HG02642 (cell line): ENCODE results near the gene NR3C2.

Experiments used
- ATAC-seq: cut with Tn5 transposase; IDR thresholded peaks from one replicate; pipeline ENCODE4 v1.9.1; 2021; ENCODE audit warnings: mild to moderate bottlenecking; ENCODE audit not compliant: unreplicated experiment, poor library complexity

NR3C2 gene

GRCh38 chr4:148270630-148271029, 171.6 kb downstream of the NR3C2 start:
- no peak for ATAC-seq

GRCh38 chr4:148268835-148269234, 173.4 kb downstream of the NR3C2 start:
- ATAC-seq = no peak

GRCh38 chr4:148266921-148267320, 175.3 kb downstream of the NR3C2 start:
- no peak for ATAC-seq

GRCh38 chr4:148266240-148266639, 176.0 kb downstream of the NR3C2 start:
- ATAC-seq = no peak

- no peak for ATAC-seq
These were observed 176.6 kb downstream of the NR3C2 start for GRCh38 chr4:148265627-148266026.

GRCh38 chr4:148263802-148264201, 178.4 kb downstream of the NR3C2 start:
- no peak for ATAC-seq

GRCh38 chr4:148263127-148263526, 179.1 kb downstream of the NR3C2 start:
- ATAC-seq = no peak

GRCh38 chr4:148261848-148262247, 180.4 kb downstream of the NR3C2 start:
- ATAC-seq = no peak

- ATAC-seq = no peak
These were observed 182.4 kb downstream of the NR3C2 start for GRCh38 chr4:148259841-148260240.

GRCh38 chr4:148258535-148258934, 183.7 kb downstream of the NR3C2 start:
- no peak for ATAC-seq

GRCh38 chr4:148255344-148255720, 186.9 kb downstream of the NR3C2 start:
- ATAC-seq = no peak

GRCh38 chr4:148254621-148255343, 187.4 kb downstream of the NR3C2 start:
- ATAC-seq = no peak

GRCh38 chr4:148253768-148254167, 188.4 kb downstream of the NR3C2 start:
- ATAC-seq = no peak

GRCh38 chr4:148248824-148249223, 193.4 kb downstream of the NR3C2 start:
- no peak for ATAC-seq

GRCh38 chr4:148245015-148245414, 197.2 kb downstream of the NR3C2 start:
- ATAC-seq = no peak

GRCh38 chr4:148243837-148244236, 198.4 kb downstream of the NR3C2 start:
- ATAC-seq = no peak

GRCh38 chr4:148240241-148240640, 202.0 kb downstream of the NR3C2 start:
- ATAC-seq = no peak

- no peak for ATAC-seq
These were observed 202.7 kb downstream of the NR3C2 start for GRCh38 chr4:148239494-148239985.

GRCh38 chr4:148238811-148239493, 203.3 kb downstream of the NR3C2 start:
- ATAC-seq = no peak

GRCh38 chr4:148238086-148238485, 204.1 kb downstream of the NR3C2 start:
- ATAC-seq = no peak

- ATAC-seq = no peak
These were observed 206.4 kb downstream of the NR3C2 start for GRCh38 chr4:148235809-148236208.

GRCh38 chr4:148229798-148230197, 212.4 kb downstream of the NR3C2 start:
- no peak for ATAC-seq
